HepG2 (cell line): ENCODE results near the gene P2RX3. TPM values are rescaled to one million over a fixed set of nuclear protein-coding genes. Genes with fewer than 3 reads are reported as not detected.

Experiments
- ATAC-seq: fragments of 200-7000 bp; cut with Tn5 transposase; 3 replicates; pipeline ENCODE4 v1.9.1; 2020; ENCODE audit warnings: mild to moderate bottlenecking, moderate library complexity
- BruUV-seq: library from RNA; stranded (reverse); fragments of 400-500 nt; replicated peaks from 2 replicates; lab custom pipeline; 2021; lab: Mats Ljungman, UMichigan
- CTCF ChIA-PET: fragments of 300-600 bp; formaldehyde crosslinking; extraction: SDS; loops from one replicate; lab custom pipeline; 2021; ENCODE audit warnings: low total read pairs, inconsistent platforms, low intra/inter-chr PET ratio; lab: Yijun Ruan, JAX
- POLR2A ChIA-PET: fragments of 350-600 bp; sonication (Branson Sonifier 250); formaldehyde crosslinking; loops from one replicate; lab custom pipeline; 2020; ENCODE audit warnings: antibody characterized with exemption, inconsistent platforms; lab: Yijun Ruan, JAX
- DNase-seq: peaks from one replicate; pipeline ENCODE4 v3.0.0-alpha.2; 2015; ENCODE audit warnings: low spot score
- FAIRE-seq: peaks from 3 replicates; lab custom pipeline; 2011; peaks lifted over from hg19 to GRCh38; lab: Jason Lieb, UNC
- H2AFZ ChIP-seq: one replicate; pipeline ENCODE4 v1.6.1; 2011; ENCODE audit warnings: low read length, inconsistent platforms
- H3K27ac ChIP-seq: fragments of 300-600 bp; 3 replicates; pipeline ENCODE4 v1.8.0; 2011; ENCODE audit warnings: mixed run types, mild to moderate bottlenecking, mixed read lengths, low read length, inconsistent platforms; ENCODE audit not compliant: insufficient read depth; ENCODE audit errors: extremely low read length
- H3K27me3 ChIP-seq, 2 experiments: fragments of 200-600 bp in 1 of 2; 2 replicates in 1 of 2; 3 replicates in 1 of 2; pipeline versions ENCODE4 v1.6.0 to v1.8.0; 2011; ENCODE audit warnings: low read length in 2 of 2, mild to moderate bottlenecking in 2 of 2, moderate library complexity in 2 of 2, inconsistent platforms in 1 of 2; ENCODE audit not compliant: insufficient read depth in 2 of 2, control insufficient read depth in 1 of 2
- H3K36me3 ChIP-seq, 2 experiments: fragments of 200-600 bp in 1 of 2; replicated peaks in 1 of 2; 2 replicates in 1 of 2; 3 replicates in 1 of 2; pipeline versions ENCODE4 v1.5.1 to v1.8.0; 2011; ENCODE audit warnings: low read length in 2 of 2, inconsistent platforms in 1 of 2; ENCODE audit not compliant: insufficient read depth in 2 of 2, control insufficient read depth in 1 of 2
- H3K4me1 ChIP-seq: 2 replicates; pipeline ENCODE4 v1.5.1; 2012; ENCODE audit warnings: low read length, inconsistent platforms; ENCODE audit not compliant: insufficient read depth
- H3K4me2 ChIP-seq: 2 replicates; pipeline ENCODE4 v1.6.0; 2011; ENCODE audit warnings: low read depth, low read length, inconsistent platforms
- H3K4me3 ChIP-seq, 3 experiments: fragments of 200-600 bp in 1 of 3; sonication (generic), shearing (Covaris generic) in 1 of 3; replicated peaks in 1 of 3; 2 replicates each; pipeline ENCODE4 v1.5.1; 2011 to 2016; ENCODE audit warnings: low read length in 3 of 3, inconsistent platforms in 2 of 3, low read depth in 2 of 3, mild to moderate bottlenecking in 2 of 3, control low read depth in 1 of 3, mixed read lengths in 1 of 3; ENCODE audit not compliant: insufficient read depth in 1 of 3
- H3K79me2 ChIP-seq: one replicate; pipeline ENCODE4 v1.6.1; 2011; ENCODE audit warnings: low read length, inconsistent platforms; ENCODE audit not compliant: insufficient read depth
- H3K9ac ChIP-seq: 2 replicates; pipeline ENCODE4 v1.6.0; 2011; ENCODE audit warnings: mild to moderate bottlenecking, low read depth, low read length, inconsistent platforms; ENCODE audit not compliant: insufficient read depth
- H3K9me3 ChIP-seq: 2 replicates; pipeline ENCODE4 v1.5.1; 2012; ENCODE audit warnings: mild to moderate bottlenecking, low read length
- H4K20me1 ChIP-seq: 2 replicates; pipeline ENCODE4 v1.6.0; 2011; ENCODE audit warnings: inconsistent platforms, mild to moderate bottlenecking, low read length, moderate library complexity; ENCODE audit not compliant: insufficient read depth
- ATRX ChIP-seq: sonication (generic); formaldehyde crosslinking; IDR thresholded peaks from 2 replicates; pipeline ENCODE4 v1.4.0; 2020; ENCODE audit warnings: missing genetic modification reagents, borderline replicate concordance
- CENPT ChIP-seq: sonication (generic); formaldehyde crosslinking; IDR thresholded peaks from 2 replicates; pipeline ENCODE4 v1.8.0; 2022; ENCODE audit warnings: low read depth, mild to moderate bottlenecking, moderate library complexity, missing genetic modification reagents
- ELF3 ChIP-seq: IDR thresholded peaks from 2 replicates; pipeline ENCODE4 v1.6.1; 2016; ENCODE audit warnings: missing genetic modification reagents, missing compliant biosample characterization
- NR3C1 ChIP-seq: sonication (generic); formaldehyde crosslinking; IDR thresholded peaks from 2 replicates; pipeline ENCODE4 v1.4.0; 2020; ENCODE audit warnings: missing genetic modification reagents
- ONECUT2 ChIP-seq: sonication (generic); formaldehyde crosslinking; IDR thresholded peaks from 2 replicates; pipeline ENCODE4 v1.4.0; 2020; ENCODE audit warnings: missing genetic modification reagents
- PTBP1 ChIP-seq: fragments of 200-400 bp; formaldehyde crosslinking; IDR thresholded peaks from 2 replicates; pipeline ENCODE4 v1.6.1; 2018; ENCODE audit warnings: low read length, low read depth; ENCODE audit not compliant: poor library complexity, severe bottlenecking
- SIN3B ChIP-seq: fragments of 150-350 bp; IDR thresholded peaks from 2 replicates; pipeline ENCODE4 v1.6.1; 2014; ENCODE audit warnings: low read length
- WIZ ChIP-seq: sonication (generic); formaldehyde crosslinking; IDR thresholded peaks from 2 replicates; pipeline ENCODE4 v1.5.1; 2020; ENCODE audit warnings: mild to moderate bottlenecking, missing genetic modification reagents
- ZGPAT ChIP-seq: IDR thresholded peaks from 2 replicates; pipeline ENCODE4 v1.6.1; 2016; ENCODE audit warnings: mild to moderate bottlenecking
- ZNF143 ChIP-seq: sonication (generic); formaldehyde crosslinking; IDR thresholded peaks from 2 replicates; pipeline ENCODE4 v1.4.0; 2020; ENCODE audit warnings: missing genetic modification reagents
- ZNF18 ChIP-seq: sonication (generic); formaldehyde crosslinking; IDR thresholded peaks from 2 replicates; pipeline ENCODE4 v1.8.0; 2022; ENCODE audit warnings: mild to moderate bottlenecking, missing genetic modification reagents; ENCODE audit not compliant: insufficient replicate concordance
- ZNF556 ChIP-seq: sonication (generic); formaldehyde crosslinking; IDR thresholded peaks from 2 replicates; pipeline ENCODE4 v1.4.0; 2020; ENCODE audit warnings: mild to moderate bottlenecking, missing genetic modification reagents, borderline replicate concordance
- ZNF672 ChIP-seq: sonication (generic); formaldehyde crosslinking; IDR thresholded peaks from 2 replicates; pipeline ENCODE4 v1.8.1; 2022; ENCODE audit warnings: missing genetic modification reagents
- ZNF674 ChIP-seq: sonication (generic); formaldehyde crosslinking; IDR thresholded peaks from 2 replicates; pipeline ENCODE4 v1.5.0; 2020; ENCODE audit warnings: low read depth, mild to moderate bottlenecking, missing genetic modification reagents
- ZSCAN20 ChIP-seq: sonication (generic); formaldehyde crosslinking; IDR thresholded peaks from 2 replicates; pipeline ENCODE4 v1.4.0; 2020; ENCODE audit warnings: missing genetic modification reagents, mild to moderate bottlenecking, borderline replicate concordance
- WGBS: methylation state at CpG from one replicate; pipeline ENCODE4 v1.1.6; 2017; ENCODE audit warnings: low lambda C conversion rate; 5-methylcytosine and 5-hydroxymethylcytosine counted together
- in situ Hi-C: cut with HindIII; loops from 2 replicates; pipeline ENCODE4 v1.10.0; 2017; ENCODE audit warnings: low pct_unique_long_range_greater_than_20kb; ENCODE audit not compliant: extremely low pct_ligation_motif_present
- intact Hi-C: fragments of 100-400 bp; cut with micrococcal nuclease; formaldehyde crosslinking; loops from one replicate; pipeline ENCODE4 v1.10.0; 2022; ENCODE audit not compliant: unreplicated experiment
- polyA plus RNA-seq, 8 experiments: library from polyadenylated mRNA; depleted of rRNA in 3 of 8; stranded (reverse) in 7 of 8; unstranded in 1 of 8; fragments of >200 nt; fragmentation: Illumina TruSeq in 4 of 8; extraction: Trizol in 4 of 8; gene quantifications; 2 replicates each; pipeline versions ENCODE4 v1.2.1 to v1.2.3, GENCODE V29; 2011 to 2016; ENCODE audit warnings: low read depth in 4 of 8, missing spikeins in 1 of 8, mixed read lengths in 1 of 8; ENCODE audit not compliant: insufficient read depth in 1 of 8
- total RNA-seq, 5 experiments: library from RNA; depleted of rRNA; stranded (reverse); fragments of >200 nt; fragmentation: Illumina TruSeq; extraction: Trizol; gene quantifications; 2 replicates each; pipeline ENCODE4 v1.2.3, GENCODE V29; 2016; ENCODE audit warnings: low read depth in 1 of 5
- TF ChIP-seq, protein P1 (sequence below): fragments of 450-650 bp; IDR thresholded peaks from 2 replicates; pipeline ENCODE4 v1.6.1; 2016

The P2RX3 gene
- total and polyA plus RNA-seq, 2 of the 13 experiments (the other 11 are each of a cell fraction or from before 2014, with no cell fraction given), result 0.08 TPM; not detected in 1

DNA sequence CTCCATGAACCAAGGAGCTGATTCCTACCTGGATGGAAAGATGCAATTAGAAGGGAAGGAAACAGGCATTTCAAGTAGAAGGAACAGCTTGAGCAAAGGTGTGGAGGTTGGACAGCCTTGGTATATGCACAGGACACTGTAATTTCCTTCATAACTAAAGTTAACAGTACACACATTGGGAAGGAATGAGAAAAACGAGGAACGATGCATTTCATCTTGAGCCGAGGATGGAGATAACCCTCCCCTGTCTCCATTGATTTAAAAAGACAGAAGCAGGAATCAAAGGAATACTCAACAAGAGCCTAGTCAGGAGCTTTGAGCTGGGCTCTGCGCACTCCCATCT is 54.6 kb downstream of the P2RX3 start (continued):
- TF ChIP-seq, protein P1, sequence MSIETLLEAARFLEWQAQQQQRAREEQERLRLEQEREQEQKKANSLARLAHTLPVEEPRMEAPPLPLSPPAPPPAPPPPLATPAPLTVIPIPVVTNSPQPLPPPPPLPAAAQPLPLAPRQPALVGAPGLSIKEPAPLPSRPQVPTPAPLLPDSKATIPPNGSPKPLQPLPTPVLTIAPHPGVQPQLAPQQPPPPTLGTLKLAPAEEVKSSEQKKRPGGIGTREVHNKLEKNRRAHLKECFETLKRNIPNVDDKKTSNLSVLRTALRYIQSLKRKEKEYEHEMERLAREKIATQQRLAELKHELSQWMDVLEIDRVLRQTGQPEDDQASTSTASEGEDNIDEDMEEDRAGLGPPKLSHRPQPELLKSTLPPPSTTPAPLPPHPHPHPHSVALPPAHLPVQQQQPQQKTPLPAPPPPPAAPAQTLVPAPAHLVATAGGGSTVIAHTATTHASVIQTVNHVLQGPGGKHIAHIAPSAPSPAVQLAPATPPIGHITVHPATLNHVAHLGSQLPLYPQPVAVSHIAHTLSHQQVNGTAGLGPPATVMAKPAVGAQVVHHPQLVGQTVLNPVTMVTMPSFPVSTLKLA, result no peak
- TF ChIP-seq PTBP1 (no peak), ZNF674 (CRISPR knock-in tag) (no peak), ELF3 (no peak)
- TF ChIP-seq, all 625 proteins: peak for 0

DNA sequence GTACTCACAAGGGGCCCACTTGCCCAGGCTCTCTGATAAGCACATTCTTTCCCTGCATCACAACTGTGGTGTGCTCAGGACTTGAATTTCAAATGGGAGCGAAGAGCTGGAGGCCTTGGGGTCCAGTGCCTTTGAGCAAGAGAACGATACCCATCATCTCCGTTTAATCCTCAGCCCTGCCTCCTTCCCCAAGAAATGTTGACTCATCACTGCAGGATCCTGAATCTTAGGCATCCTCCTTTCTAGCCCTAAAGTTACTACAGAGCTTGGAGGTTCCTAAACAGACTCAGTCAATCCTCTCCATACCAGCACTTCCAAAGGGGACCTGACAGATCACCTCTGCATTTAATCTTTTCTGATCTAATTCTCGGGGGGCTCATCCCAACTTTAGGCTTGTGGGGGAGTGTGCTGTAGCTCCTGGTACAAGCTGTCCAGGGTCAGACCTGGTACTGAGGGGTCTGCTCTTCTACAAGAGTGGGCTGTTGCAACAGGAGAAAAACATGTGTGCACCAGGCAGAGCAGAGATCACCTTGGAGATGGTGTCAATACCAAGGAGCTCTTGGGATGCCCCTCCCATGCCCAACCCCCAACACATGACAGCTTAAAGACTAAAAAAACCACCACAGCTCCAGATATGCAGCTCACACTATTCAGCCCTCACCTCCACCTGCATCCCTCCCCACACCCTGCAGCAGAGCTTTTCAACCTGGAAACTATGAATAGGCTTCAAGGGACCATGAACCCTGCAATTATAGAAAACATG is 56.2 kb downstream of the P2RX3 start:
- Histone ChIP-seq H4K20me1 (no peaks in the 10 kb centered on the region), H3K9ac (no peak overlapping the region), H3K27ac (no peak overlapping the region), H3K4me1 (0 out of 2 replicates have a peak, but pooled peaks cover 5% of the 10 kb centered on the region), H2AFZ (no peak overlapping the region), H3K4me3 (no peak overlapping the region), H3K9me3 (no peaks in the 10 kb centered on the region), H3K27me3 (peaks cover 0 to 4% of the 10 kb centered on the region in 2 experiments; a peak in 3 of 5 replicates), H3K79me2 (no peaks in the 10 kb centered on the region), H3K36me3 (no peaks in the 10 kb centered on the region), H3K4me2 (no peak overlapping the region)
- ATAC-seq (no peak), DNase-seq (no peak), FAIRE-seq (no peak)
- WGBS, result 0% methylated on average over 2 of the region's 4 CpGs
- TF ChIP-seq NR3C1 (CRISPR knock-in tag) (no peak), ZNF18 (CRISPR knock-in tag) (no peak), ATRX (CRISPR knock-in tag) (no peak), SIN3B (no peak), WIZ (CRISPR knock-in tag) (no peak), ZNF143 (no peak), ZSCAN20 (CRISPR knock-in tag) (no peak), ZNF556 (CRISPR knock-in tag) (no peak), ONECUT2 (CRISPR knock-in tag) (no peak), ZNF672 (CRISPR knock-in tag) (no peak), CENPT (CRISPR knock-in tag) (no peak), ZGPAT (CRISPR knock-in tag) (no peak)
- POLR2A ChIA-PET, result no interaction called here
- in situ Hi-C loops, result no loop called here
- CTCF ChIA-PET, result no interaction called here
- intact Hi-C loops, result no loop called here
- no TSS peak for BruUV-seq
